K562 (cell line): ENCODE measurements around the gene LOC128125822.

Experiments used
- ATF6 ChIP-seq: sonication (generic); formaldehyde crosslinking; IDR thresholded peaks from 2 replicates; pipeline ENCODE4 v1.4.0; 2020; ENCODE audit warnings: mild to moderate bottlenecking, missing genetic modification reagents
- BRD4 ChIP-seq: fragments of 200-600 bp; sonication (generic); IDR thresholded peaks from 2 replicates; pipeline ENCODE4 v1.6.1; 2017; ENCODE audit warnings: inconsistent platforms
- CGGBP1 ChIP-seq: fragments of 250-450 bp; sonication (Bioruptor Pico); IDR thresholded peaks from 2 replicates; pipeline ENCODE4 v1.9.0; 2021; ENCODE audit warnings: mild to moderate bottlenecking
- EHMT2 ChIP-seq: fragments of 450-650 bp; IDR thresholded peaks from 2 replicates; pipeline ENCODE4 v1.6.1; 2018; ENCODE audit warnings: antibody characterized with exemption
- ELF4 ChIP-seq: fragments of 450-650 bp; formaldehyde crosslinking; IDR thresholded peaks from 2 replicates; pipeline ENCODE4 v1.4.0; 2022; ENCODE audit warnings: missing genetic modification characterization
- HMGN3 ChIP-seq: IDR thresholded peaks from 2 replicates; pipeline ENCODE4 v1.6.1; 2011; ENCODE audit warnings: borderline replicate concordance, low read depth, mild to moderate bottlenecking, mixed read lengths, low read length; ENCODE audit not compliant: insufficient read length; ENCODE audit errors: extremely low read depth
- HNRNPK ChIP-seq: fragments of 200-400 bp; formaldehyde crosslinking; IDR thresholded peaks from one replicate; pipeline ENCODE4 v1.6.1; 2018; ENCODE audit warnings: mild to moderate bottlenecking, low read depth, low read length; ENCODE audit not compliant: poor library complexity, severe bottlenecking
- KLF13 ChIP-seq: fragments of 450-650 bp; IDR thresholded peaks from 2 replicates; pipeline ENCODE4 v1.6.1; 2016; ENCODE audit warnings: missing genetic modification characterization, low read depth, mild to moderate bottlenecking, missing compliant biosample characterization, moderate library complexity, borderline replicate concordance
- MTF1 ChIP-seq: fragments of 250-450 bp; sonication (Bioruptor Pico); IDR thresholded peaks from 2 replicates; pipeline ENCODE4 v1.9.0; 2021; ENCODE audit warnings: moderate library complexity, mild to moderate bottlenecking, inconsistent platforms, borderline replicate concordance
- NONO ChIP-seq, 2 experiments: fragments of 200-400 bp in 1 of 2; fragments of 450-650 bp in 1 of 2; formaldehyde crosslinking in 1 of 2; IDR thresholded peaks; 2 replicates each; pipeline ENCODE4 v1.6.1; 2017; ENCODE audit warnings: low read depth in 2 of 2, mild to moderate bottlenecking in 2 of 2, moderate library complexity in 2 of 2, low read length in 1 of 2
- PHB2 ChIP-seq: fragments of 450-650 bp; IDR thresholded peaks from 2 replicates; pipeline ENCODE4 v1.6.1; 2017; ENCODE audit warnings: low read depth
- SMARCA5 ChIP-seq: fragments of 450-650 bp; IDR thresholded peaks from 2 replicates; pipeline ENCODE4 v1.6.1; 2016
- TBL1XR1 ChIP-seq, 2 experiments: IDR thresholded peaks; 2 replicates each; pipeline ENCODE4 v1.6.1; 2012; ENCODE audit warnings: improper control_type of control experiment in 2 of 2, low read length in 2 of 2, mild to moderate bottlenecking in 1 of 2
- ZBTB1 ChIP-seq: sonication (generic); formaldehyde crosslinking; IDR thresholded peaks from 2 replicates; pipeline ENCODE4 v1.8.1; 2023; ENCODE audit warnings: missing genetic modification reagents, low read depth, mild to moderate bottlenecking, borderline replicate concordance
- ZNF143 ChIP-seq: sonication (generic); formaldehyde crosslinking; IDR thresholded peaks from 2 replicates; pipeline ENCODE4 v1.9.0; 2022; ENCODE audit warnings: mild to moderate bottlenecking, missing genetic modification reagents
- TF ChIP-seq, protein P1 (sequence below): fragments of 450-650 bp; IDR thresholded peaks from 2 replicates; pipeline ENCODE4 v1.6.1; 2017; ENCODE audit warnings: antibody characterized with exemption
- TF ChIP-seq, protein P2 (sequence below): fragments of 450-650 bp; IDR thresholded peaks from 2 replicates; pipeline ENCODE4 v1.6.1; 2018; ENCODE audit not compliant: partially characterized antibody
- TF ChIP-seq, protein P3 (sequence below), 2 experiments: fragments of 450-650 bp; conservative IDR thresholded peaks; 2 replicates each; pipeline ENCODE4 v1.6.1; 2017; ENCODE audit warnings: mild to moderate bottlenecking in 2 of 2, moderate library complexity in 2 of 2

The LOC128125822 gene

GRCh38 chr6:63572044-63572746 lies at the start of gene LOC128125822, which contains the start of gene PTP4A1 (continued):
- TF ChIP-seq TBL1XR1 (IDR thresholded peaks at IDR 0.05; ENCODE audit: low read length in 2 of 2) (no peak; a peak in 1 of 4 replicates), BRD4 (peak; percentile 18; the same call in 1 of the 2 replicates), ATF6 (CRISPR knock-in tag) (no peak), MTF1 (CRISPR knock-in tag) (no peak), NONO (IDR thresholded peaks at IDR 0.05; ENCODE audit: low read depth in 2 of 2, low read length in 1 of 2) (peak; percentile 17 to 47; a peak in 2 of 4 replicates), CGGBP1 (CRISPR knock-in tag) (0 out of 2 replicates have a peak, but pooled peaks have one; percentile 23), PHB2 (no peak), HNRNPK (no peak), HMGN3 (peak; percentile 89), ELF4 (CRISPR knock-in tag) (no peak), SMARCA5 (no peak), KLF13 (no peak), EHMT2 (no peak), ZBTB1 (no peak), ZNF143 (CRISPR knock-in tag) (no peak)
- TF ChIP-seq, protein P1, sequence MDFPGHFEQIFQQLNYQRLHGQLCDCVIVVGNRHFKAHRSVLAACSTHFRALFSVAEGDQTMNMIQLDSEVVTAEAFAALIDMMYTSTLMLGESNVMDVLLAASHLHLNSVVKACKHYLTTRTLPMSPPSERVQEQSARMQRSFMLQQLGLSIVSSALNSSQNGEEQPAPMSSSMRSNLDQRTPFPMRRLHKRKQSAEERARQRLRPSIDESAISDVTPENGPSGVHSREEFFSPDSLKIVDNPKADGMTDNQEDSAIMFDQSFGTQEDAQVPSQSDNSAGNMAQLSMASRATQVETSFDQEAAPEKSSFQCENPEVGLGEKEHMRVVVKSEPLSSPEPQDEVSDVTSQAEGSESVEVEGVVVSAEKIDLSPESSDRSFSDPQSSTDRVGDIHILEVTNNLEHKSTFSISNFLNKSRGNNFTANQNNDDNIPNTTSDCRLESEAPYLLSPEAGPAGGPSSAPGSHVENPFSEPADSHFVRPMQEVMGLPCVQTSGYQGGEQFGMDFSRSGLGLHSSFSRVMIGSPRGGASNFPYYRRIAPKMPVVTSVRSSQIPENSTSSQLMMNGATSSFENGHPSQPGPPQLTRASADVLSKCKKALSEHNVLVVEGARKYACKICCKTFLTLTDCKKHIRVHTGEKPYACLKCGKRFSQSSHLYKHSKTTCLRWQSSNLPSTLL, result no peak
- TF ChIP-seq, protein P2, sequence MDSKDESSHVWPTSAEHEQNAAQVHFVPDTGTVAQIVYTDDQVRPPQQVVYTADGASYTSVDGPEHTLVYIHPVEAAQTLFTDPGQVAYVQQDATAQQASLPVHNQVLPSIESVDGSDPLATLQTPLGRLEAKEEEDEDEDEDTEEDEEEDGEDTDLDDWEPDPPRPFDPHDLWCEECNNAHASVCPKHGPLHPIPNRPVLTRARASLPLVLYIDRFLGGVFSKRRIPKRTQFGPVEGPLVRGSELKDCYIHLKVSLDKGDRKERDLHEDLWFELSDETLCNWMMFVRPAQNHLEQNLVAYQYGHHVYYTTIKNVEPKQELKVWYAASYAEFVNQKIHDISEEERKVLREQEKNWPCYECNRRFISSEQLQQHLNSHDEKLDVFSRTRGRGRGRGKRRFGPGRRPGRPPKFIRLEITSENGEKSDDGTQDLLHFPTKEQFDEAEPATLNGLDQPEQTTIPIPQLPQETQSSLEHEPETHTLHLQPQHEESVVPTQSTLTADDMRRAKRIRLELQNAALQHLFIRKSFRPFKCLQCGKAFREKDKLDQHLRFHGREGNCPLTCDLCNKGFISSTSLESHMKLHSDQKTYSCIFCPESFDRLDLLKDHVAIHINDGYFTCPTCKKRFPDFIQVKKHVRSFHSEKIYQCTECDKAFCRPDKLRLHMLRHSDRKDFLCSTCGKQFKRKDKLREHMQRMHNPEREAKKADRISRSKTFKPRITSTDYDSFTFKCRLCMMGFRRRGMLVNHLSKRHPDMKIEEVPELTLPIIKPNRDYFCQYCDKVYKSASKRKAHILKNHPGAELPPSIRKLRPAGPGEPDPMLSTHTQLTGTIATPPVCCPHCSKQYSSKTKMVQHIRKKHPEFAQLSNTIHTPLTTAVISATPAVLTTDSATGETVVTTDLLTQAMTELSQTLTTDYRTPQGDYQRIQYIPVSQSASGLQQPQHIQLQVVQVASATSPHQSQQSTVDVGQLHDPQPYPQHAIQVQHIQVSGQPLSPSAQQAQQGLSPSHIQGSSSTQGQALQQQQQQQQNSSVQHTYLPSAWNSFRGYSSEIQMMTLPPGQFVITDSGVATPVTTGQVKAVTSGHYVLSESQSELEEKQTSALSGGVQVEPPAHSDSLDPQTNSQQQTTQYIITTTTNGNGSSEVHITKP, result no peak
- TF ChIP-seq, protein P3, sequence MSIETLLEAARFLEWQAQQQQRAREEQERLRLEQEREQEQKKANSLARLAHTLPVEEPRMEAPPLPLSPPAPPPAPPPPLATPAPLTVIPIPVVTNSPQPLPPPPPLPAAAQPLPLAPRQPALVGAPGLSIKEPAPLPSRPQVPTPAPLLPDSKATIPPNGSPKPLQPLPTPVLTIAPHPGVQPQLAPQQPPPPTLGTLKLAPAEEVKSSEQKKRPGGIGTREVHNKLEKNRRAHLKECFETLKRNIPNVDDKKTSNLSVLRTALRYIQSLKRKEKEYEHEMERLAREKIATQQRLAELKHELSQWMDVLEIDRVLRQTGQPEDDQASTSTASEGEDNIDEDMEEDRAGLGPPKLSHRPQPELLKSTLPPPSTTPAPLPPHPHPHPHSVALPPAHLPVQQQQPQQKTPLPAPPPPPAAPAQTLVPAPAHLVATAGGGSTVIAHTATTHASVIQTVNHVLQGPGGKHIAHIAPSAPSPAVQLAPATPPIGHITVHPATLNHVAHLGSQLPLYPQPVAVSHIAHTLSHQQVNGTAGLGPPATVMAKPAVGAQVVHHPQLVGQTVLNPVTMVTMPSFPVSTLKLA (conservative IDR thresholded peaks at IDR 0.05), result peak; percentile 49 to 70; a peak in 3 of 4 replicates
